GM23248 (cell line): ENCODE data around the gene PGS1.

Source experiments
- EZH2 ChIP-seq: fragments of 200-600 bp; sonication (generic); IDR thresholded peaks from 2 replicates; pipeline ENCODE4 v1.6.1; 2018; ENCODE audit warnings: antibody characterized with exemption, mild to moderate bottlenecking; ENCODE audit not compliant: insufficient read depth, poor library complexity, severe bottlenecking
- EZH2phosphoT487 ChIP-seq: fragments of 200-600 bp; sonication (generic); IDR thresholded peaks from 2 replicates; pipeline ENCODE4 v1.6.1; 2018; ENCODE audit warnings: antibody characterized with exemption, moderate library complexity, mild to moderate bottlenecking, low read depth; ENCODE audit not compliant: insufficient read depth

DNA sequence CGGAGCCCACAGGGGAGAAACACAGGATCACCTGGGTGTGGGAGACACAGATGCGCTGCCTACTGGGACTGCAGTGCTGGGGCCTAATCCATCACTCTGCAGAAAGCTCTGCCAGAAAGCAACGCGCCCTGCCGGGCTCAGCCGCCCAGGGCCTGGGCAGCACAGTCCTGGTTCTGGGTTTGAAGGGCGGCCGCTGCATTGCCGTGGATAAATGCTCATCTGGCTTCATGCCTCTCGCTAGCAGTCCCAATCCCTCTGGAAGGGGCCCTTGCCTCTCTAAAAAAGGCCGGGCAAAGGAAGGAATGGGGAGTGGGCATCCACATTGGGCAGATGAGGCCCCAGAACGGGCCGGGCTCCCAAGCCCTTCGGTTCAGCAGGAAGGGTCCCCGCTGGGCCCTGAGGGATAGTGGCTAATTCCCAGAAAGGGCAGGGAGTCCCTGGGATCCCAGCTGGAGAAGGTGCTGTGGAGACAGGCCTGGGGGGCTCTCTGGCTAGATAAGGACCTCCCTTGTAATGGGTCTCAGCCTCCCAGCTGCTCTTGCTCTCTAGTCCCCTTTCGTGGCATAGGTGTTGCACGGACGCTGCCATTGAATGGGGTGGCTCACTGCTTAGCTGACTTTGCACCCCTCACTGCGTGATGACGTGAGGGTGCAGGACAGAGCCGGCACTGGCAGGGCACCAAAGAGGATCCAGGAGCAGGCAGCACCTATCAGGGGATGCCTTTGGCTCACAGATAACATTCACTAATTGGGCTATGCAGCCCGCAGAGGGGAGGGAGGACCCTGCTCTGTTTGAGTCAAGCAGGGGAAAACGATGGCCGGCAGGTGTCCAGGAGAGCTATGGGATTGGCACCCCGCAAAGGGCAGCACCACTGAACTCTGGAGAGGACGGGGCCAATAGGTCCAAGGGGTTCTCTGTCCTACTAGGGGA lies 88.6 kb downstream of the PGS1 start:
- TF ChIP-seq EZH2 (no peak), EZH2phosphoT487 (no peak)
